ENCODE data around the gene PABPN1. TPM values are rescaled to one million over a fixed set of nuclear protein-coding genes. Genes with fewer than 3 reads are reported as not detected.

The PABPN1 gene
- total and polyA plus RNA-seq, 9 of the 15 experiments (the other 6 are each of a cell fraction or from before 2014, with no cell fraction given) = 32.6 to 388 (median 178) TPM

GRCh38 chr14:23365732-23366425 is 44.6 kb downstream of the PABPN1 start:
- Histone ChIP-seq H4K20me1 (replicated peaks; ENCODE audit: control insufficient read depth, insufficient read depth, low read length) (no peaks in the 10 kb centered on the region; the same call in 1 of the 2 replicates), H3K9me3 (replicated peaks; ENCODE audit: control insufficient read depth, insufficient read depth, low read depth, low read length) (no peaks in the 10 kb centered on the region), H3K4me3 (no peak overlapping the region), H2AFZ (ENCODE audit: low read depth, low read length) (no peak overlapping the region), H3K79me2 (ENCODE audit: control insufficient read depth, insufficient read depth, low read length) (no peaks in the 10 kb centered on the region), H3K27ac (ENCODE audit: extremely low read depth, low read depth, low read length) (no peak overlapping the region), H3K36me3 (ENCODE audit: control insufficient read depth, insufficient read depth, low read length) (no peaks in the 10 kb centered on the region), H3K9ac (ENCODE audit: insufficient read depth in 1 of 2, low read depth in 2 of 2, low read length in 2 of 2) (no peak overlapping the region), H3K9me1 (ENCODE audit: control insufficient read depth, insufficient read depth, low read length) (no peaks in the 10 kb centered on the region), H3K27me3 (ENCODE audit: control insufficient read depth in 2 of 2, insufficient read depth in 2 of 2, low read length in 2 of 2) (peaks cover 10 to 38% of the 10 kb centered on the region in 2 experiments; a peak in 4 of 5 replicates), H3K4me1 (replicated peaks in 1 of 2; ENCODE audit: control insufficient read depth in 2 of 2, insufficient read depth in 2 of 2, low read length in 2 of 2) (peaks cover 0 to 16% of the 10 kb centered on the region in 2 experiments; a peak in 3 of 5 replicates), H3K4me2 (ENCODE audit: insufficient read depth, low read length) (no peak overlapping the region)
- in situ Hi-C loops (cut with MboI) (no loop called here), intact Hi-C loops (cut with micrococcal nuclease) (no loop called here)
- FAIRE-seq (no peak), DNase-seq (ENCODE audit: extremely low read depth in 1 of 4, low spot score in 3 of 4) (peak in 1 of 4 experiments; percentile 20), ATAC-seq (no peak; the same call in 2 of the 3 replicates)
- BruUV-seq (replicated peaks) = no TSS peak
- ChIA-PET CTCF (ENCODE audit: low intra/inter-chr PET ratio) (interaction anchor here (0.7 kb wide), 1 partner anchor 101 kb away, joined by 3 read pairs; no protein-coding TSS in a partner anchor), POLR2A (interaction anchor here (0.6 kb wide), 2 partner anchors 8 to 735 kb away, joined by 3 read pairs; no protein-coding TSS in a partner anchor)
- WGBS (ENCODE audit: insufficient coverage, low coverage, missing lambda C conversion rate) = 20% methylated on average over 6 of the region's 51 CpGs
- no peak for TF ChIP-seq DACH1 (IDR thresholded peaks at IDR 0.05; ENCODE audit: partially characterized antibody)
- no peak for TF ChIP-seq MCM5 (IDR thresholded peaks at IDR 0.05; ENCODE audit: low read depth)
- TF ChIP-seq TAF7 (tag; IDR thresholded peaks at IDR 0.05) = no peak
- no peak for TF ChIP-seq SIRT6 (IDR thresholded peaks at IDR 0.05; ENCODE audit: low read depth, low read length)
- TF ChIP-seq EP400 (IDR thresholded peaks at IDR 0.05) = no peak
- no peak for TF ChIP-seq RFX7 (CRISPR knock-in tag; IDR thresholded peaks at IDR 0.05)
- TF ChIP-seq CCAR2 (IDR thresholded peaks at IDR 0.05; ENCODE audit: low read depth, low read length) = no peak
- TF ChIP-seq NONO (IDR thresholded peaks at IDR 0.05; ENCODE audit: low read depth in 2 of 2, low read length in 1 of 2) = no peak
- no peak for TF ChIP-seq CREBBP (IDR thresholded peaks at IDR 0.05; ENCODE audit: low read depth, low read length)
- no peak for TF ChIP-seq ZBTB33 (CRISPR knock-in tag; IDR thresholded peaks at IDR 0.05)

Data from K562 (cell line).